K562 (cell line): ENCODE results near the gene NGDN. TPM values are rescaled to one million over a fixed set of nuclear protein-coding genes. Genes with fewer than 3 reads are reported as not detected.

Source experiments
- polyA plus RNA-seq, 8 experiments: library from polyadenylated mRNA; depleted of rRNA in 4 of 8; stranded (reverse) in 5 of 8; unstranded in 3 of 8; fragments of >200 nt; fragmentation: Nextera tagmentation in 2 of 8; fragmentation: Illumina TruSeq in 1 of 8; extraction: Ambion mirVana in 2 of 8; extraction: Trizol in 1 of 8; gene quantifications; 2 replicates each; pipeline versions ENCODE4 v1.2.1 to v1.2.3, GENCODE V29; 2011 to 2014; ENCODE audit warnings: inconsistent platforms in 1 of 8, missing spikeins in 1 of 8
- total RNA-seq, 7 experiments: library from RNA; depleted of rRNA in 6 of 7; stranded (reverse); fragments of >200 nt in 6 of 7; fragmentation: Illumina TruSeq in 2 of 7; extraction: Trizol in 2 of 7; gene quantifications; 2 replicates each; pipeline versions ENCODE4 v1.2.1 to v1.2.3, GENCODE V29; 2011 to 2021; ENCODE audit warnings: low replicate concordance in 1 of 7
- TF ChIP-seq, protein P1 (sequence below), 2 experiments: fragments of 450-650 bp; formaldehyde crosslinking in 1 of 2; IDR thresholded peaks; 2 replicates each; pipeline versions ENCODE4 v1.4.0 to v1.6.1; 2014 to 2020; ENCODE audit warnings: mild to moderate bottlenecking in 2 of 2, borderline replicate concordance in 1 of 2, low read depth in 1 of 2

Gene NGDN
- total and polyA plus RNA-seq, 9 of the 15 experiments (the other 6 are each of a cell fraction or from before 2014, with no cell fraction given) = 42.9 to 195 (median 74.9) TPM

GRCh38 chr14:23433457-23433856 is 36.0 kb upstream of the NGDN start (continued):
- TF ChIP-seq, protein P1, sequence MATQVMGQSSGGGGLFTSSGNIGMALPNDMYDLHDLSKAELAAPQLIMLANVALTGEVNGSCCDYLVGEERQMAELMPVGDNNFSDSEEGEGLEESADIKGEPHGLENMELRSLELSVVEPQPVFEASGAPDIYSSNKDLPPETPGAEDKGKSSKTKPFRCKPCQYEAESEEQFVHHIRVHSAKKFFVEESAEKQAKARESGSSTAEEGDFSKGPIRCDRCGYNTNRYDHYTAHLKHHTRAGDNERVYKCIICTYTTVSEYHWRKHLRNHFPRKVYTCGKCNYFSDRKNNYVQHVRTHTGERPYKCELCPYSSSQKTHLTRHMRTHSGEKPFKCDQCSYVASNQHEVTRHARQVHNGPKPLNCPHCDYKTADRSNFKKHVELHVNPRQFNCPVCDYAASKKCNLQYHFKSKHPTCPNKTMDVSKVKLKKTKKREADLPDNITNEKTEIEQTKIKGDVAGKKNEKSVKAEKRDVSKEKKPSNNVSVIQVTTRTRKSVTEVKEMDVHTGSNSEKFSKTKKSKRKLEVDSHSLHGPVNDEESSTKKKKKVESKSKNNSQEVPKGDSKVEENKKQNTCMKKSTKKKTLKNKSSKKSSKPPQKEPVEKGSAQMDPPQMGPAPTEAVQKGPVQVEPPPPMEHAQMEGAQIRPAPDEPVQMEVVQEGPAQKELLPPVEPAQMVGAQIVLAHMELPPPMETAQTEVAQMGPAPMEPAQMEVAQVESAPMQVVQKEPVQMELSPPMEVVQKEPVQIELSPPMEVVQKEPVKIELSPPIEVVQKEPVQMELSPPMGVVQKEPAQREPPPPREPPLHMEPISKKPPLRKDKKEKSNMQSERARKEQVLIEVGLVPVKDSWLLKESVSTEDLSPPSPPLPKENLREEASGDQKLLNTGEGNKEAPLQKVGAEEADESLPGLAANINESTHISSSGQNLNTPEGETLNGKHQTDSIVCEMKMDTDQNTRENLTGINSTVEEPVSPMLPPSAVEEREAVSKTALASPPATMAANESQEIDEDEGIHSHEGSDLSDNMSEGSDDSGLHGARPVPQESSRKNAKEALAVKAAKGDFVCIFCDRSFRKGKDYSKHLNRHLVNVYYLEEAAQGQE (IDR thresholded peaks at IDR 0.05; ENCODE audit: borderline replicate concordance) = peak; percentile 14; the same call in 1 of the 2 replicates
- TF ChIP-seq, protein P1 (CRISPR knock-in tag; IDR thresholded peaks at IDR 0.05; ENCODE audit: low read depth) = no peak
